PC-3 (cell line): ENCODE data around the gene NECTIN4. TPM values are rescaled to one million over a fixed set of nuclear protein-coding genes. Genes with fewer than 3 reads are reported as not detected.

ENCODE experiments used
- ATAC-seq: fragments of 200-7000 bp; cut with Tn5 transposase; 2 replicates; pipeline ENCODE4 v1.9.1; 2020; ENCODE audit warnings: mild to moderate bottlenecking, moderate library complexity
- BruUV-seq: library from RNA; stranded (reverse); fragments of 400-500 nt; replicated peaks from 2 replicates; lab custom pipeline; 2021; lab: Mats Ljungman, UMichigan
- CTCF ChIA-PET: fragments of 300-600 bp; sonication (Branson Sonifier 250); formaldehyde crosslinking; loops from one replicate; lab custom pipeline; 2022; ENCODE audit warnings: antibody characterized with exemption; lab: Charles Lee
- POLR2A ChIA-PET: fragments of 300-600 bp; sonication (Branson Sonifier 250); formaldehyde crosslinking; loops from one replicate; lab custom pipeline; 2022; ENCODE audit warnings: antibody characterized with exemption; ENCODE audit not compliant: unreplicated experiment; lab: Charles Lee
- DNase-seq: peaks from one replicate; pipeline ENCODE4 v3.0.0-alpha.2; 2015
- H2AFZ ChIP-seq: fragments of 300-600 bp; sonication (generic); 2 replicates; pipeline ENCODE4 v1.6.0; 2016; ENCODE audit warnings: antibody characterized with exemption, low read length
- H3F3A ChIP-seq: fragments of 300-600 bp; sonication (generic); one replicate; pipeline ENCODE4 v1.6.0; 2017; ENCODE audit warnings: antibody characterized with exemption, low read length, control low read depth, mild to moderate bottlenecking; ENCODE audit not compliant: unreplicated experiment
- H3K27ac ChIP-seq: fragments of 300-600 bp; sonication (generic); 2 replicates; pipeline ENCODE4 v1.5.1; 2016; ENCODE audit warnings: mild to moderate bottlenecking, low read length
- H3K27me3 ChIP-seq: fragments of 300-600 bp; sonication (generic); 2 replicates; pipeline ENCODE4 v1.6.1; 2016; ENCODE audit warnings: low read length, mixed read lengths
- H3K36me3 ChIP-seq: fragments of 300-600 bp; sonication (generic); 2 replicates; pipeline ENCODE4 v1.6.1; 2016; ENCODE audit warnings: low read depth, mixed run types, low read length, mixed read lengths
- H3K4me1 ChIP-seq: fragments of 300-600 bp; sonication (generic); 2 replicates; pipeline ENCODE4 v1.5.1; 2016; ENCODE audit warnings: low read length; ENCODE audit not compliant: insufficient read depth
- H3K4me2 ChIP-seq: fragments of 300-600 bp; sonication (generic); 2 replicates; pipeline ENCODE4 v1.6.0; 2016; ENCODE audit warnings: low read length
- H3K4me3 ChIP-seq: fragments of 300-600 bp; sonication (generic); 2 replicates; pipeline ENCODE4 v1.5.1; 2016; ENCODE audit warnings: mild to moderate bottlenecking, low read length, mixed read lengths
- H3K79me2 ChIP-seq: fragments of 300-600 bp; sonication (generic); 2 replicates; pipeline ENCODE4 v1.6.1; 2017; ENCODE audit warnings: low read length, mixed read lengths
- H3K9ac ChIP-seq: fragments of 300-600 bp; sonication (generic); 2 replicates; pipeline ENCODE4 v1.6.0; 2016; ENCODE audit warnings: mild to moderate bottlenecking, low read length
- H3K9me2 ChIP-seq: fragments of 300-600 bp; sonication (generic); replicated peaks from 2 replicates; pipeline ENCODE4 v1.6.1; 2016; ENCODE audit warnings: mixed run types, low read length, mixed read lengths
- H3K9me3 ChIP-seq: fragments of 300-600 bp; sonication (generic); 2 replicates; pipeline ENCODE4 v1.6.1; 2016; ENCODE audit warnings: low read length, mixed read lengths
- H4K20me1 ChIP-seq: fragments of 300-600 bp; sonication (generic); 2 replicates; pipeline ENCODE4 v1.6.1; 2016; ENCODE audit warnings: low read length, mixed read lengths
- CTCF ChIP-seq: fragments of 300-600 bp; sonication (generic); conservative IDR thresholded peaks from 2 replicates; pipeline ENCODE4 v1.5.1; 2017; ENCODE audit warnings: antibody characterized with exemption, low read depth, mild to moderate bottlenecking, low read length
- EZH2 ChIP-seq: fragments of 300-600 bp; sonication (generic); IDR thresholded peaks from one replicate; pipeline ENCODE4 v1.6.1; 2017; ENCODE audit warnings: antibody characterized with exemption, mild to moderate bottlenecking, low read length; ENCODE audit not compliant: unreplicated experiment
- EZH2phosphoT487 ChIP-seq: fragments of 300-600 bp; sonication (generic); IDR thresholded peaks from 2 replicates; pipeline ENCODE4 v1.6.1; 2018; ENCODE audit warnings: mild to moderate bottlenecking, antibody characterized with exemption, low read length, borderline replicate concordance
- intact Hi-C: fragments of 100-400 bp; cut with micrococcal nuclease; formaldehyde crosslinking; loops from 2 replicates; pipeline ENCODE4 v1.9.0; 2023
- total RNA-seq: library from RNA; depleted of rRNA; stranded (reverse); fragments of >200 nt; gene quantifications from 2 replicates; pipeline ENCODE4 v1.2.3, GENCODE V29; 2014

The NECTIN4 gene
- total RNA-seq, 1 experiment from 2014 or later: 6.8 TPM

DNA sequence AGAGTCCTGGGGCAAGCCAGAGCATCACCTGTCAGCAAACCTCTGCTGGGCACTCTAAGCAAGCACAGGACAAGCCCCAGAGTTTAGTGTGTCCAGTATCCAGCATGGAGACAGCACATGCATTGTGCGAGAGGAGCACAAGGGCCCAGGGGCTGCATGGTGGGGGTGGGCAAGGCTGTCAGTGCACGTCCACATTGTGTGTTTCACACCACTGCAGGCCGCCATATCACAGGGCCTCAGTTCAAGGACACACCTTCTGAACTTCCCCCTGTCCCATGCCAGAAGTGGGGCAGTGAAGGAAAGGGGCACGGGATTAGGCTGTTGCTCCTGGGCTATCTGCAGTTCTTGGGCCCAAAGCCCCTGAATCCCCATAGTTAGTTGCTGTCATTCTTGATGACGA lies 49.8 kb downstream of the NECTIN4 start:
- Histone ChIP-seq H4K20me1 (no peaks in the 10 kb centered on the region), H3K9ac (no peak overlapping the region), H3K4me1 (peaks cover 6% of the 10 kb centered on the region), H3K4me2 (no peak overlapping the region), H3K36me3 (peaks cover 40% of the 10 kb centered on the region), H2AFZ (no peak overlapping the region), H3K9me2 (no peaks in the 10 kb centered on the region), H3K4me3 (no peak overlapping the region), H3K27ac (no peak overlapping the region), H3K9me3 (no peaks in the 10 kb centered on the region), H3K79me2 (peaks cover 20% of the 10 kb centered on the region), H3K27me3 (no peaks in the 10 kb centered on the region), H3F3A (no peaks in the 10 kb centered on the region)
- BruUV-seq: no TSS peak
- POLR2A ChIA-PET: interaction anchor here (0.8 kb wide), 1 partner anchor 20 kb away, joined by 34 read pairs; no protein-coding TSS in a partner anchor
- CTCF ChIA-PET: no interaction called here
- no peak for DNase-seq
- no peak for ATAC-seq
- TF ChIP-seq CTCF: no peak
- no peak for TF ChIP-seq EZH2
- no peak for TF ChIP-seq EZH2phosphoT487
- intact Hi-C loops: no loop called here

DNA sequence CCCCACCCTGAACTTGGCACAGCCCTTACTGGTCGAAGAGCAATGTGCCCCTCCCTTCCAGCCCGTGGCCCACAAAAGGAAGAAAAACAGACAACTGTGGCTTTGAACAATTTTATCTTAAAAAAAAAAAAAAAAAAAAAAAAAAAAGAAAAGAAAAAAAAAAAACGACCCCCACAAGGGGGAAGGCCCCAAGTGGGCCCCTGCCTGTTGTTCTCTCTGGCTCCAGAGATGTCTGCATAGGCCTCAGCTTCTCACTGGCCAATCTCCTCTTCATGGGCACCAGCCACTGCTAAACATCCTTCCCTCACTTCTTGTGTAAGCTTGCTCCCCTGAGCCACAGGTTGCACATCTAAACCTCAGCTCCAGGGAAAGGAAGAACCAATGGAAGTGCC lies 50.2 kb downstream of the NECTIN4 start:
- peak overlapping the region; percentile 70 for H3K4me2 ChIP-seq
- TF ChIP-seq EZH2phosphoT487 (no peak), CTCF (no peak), EZH2 (no peak)

DNA sequence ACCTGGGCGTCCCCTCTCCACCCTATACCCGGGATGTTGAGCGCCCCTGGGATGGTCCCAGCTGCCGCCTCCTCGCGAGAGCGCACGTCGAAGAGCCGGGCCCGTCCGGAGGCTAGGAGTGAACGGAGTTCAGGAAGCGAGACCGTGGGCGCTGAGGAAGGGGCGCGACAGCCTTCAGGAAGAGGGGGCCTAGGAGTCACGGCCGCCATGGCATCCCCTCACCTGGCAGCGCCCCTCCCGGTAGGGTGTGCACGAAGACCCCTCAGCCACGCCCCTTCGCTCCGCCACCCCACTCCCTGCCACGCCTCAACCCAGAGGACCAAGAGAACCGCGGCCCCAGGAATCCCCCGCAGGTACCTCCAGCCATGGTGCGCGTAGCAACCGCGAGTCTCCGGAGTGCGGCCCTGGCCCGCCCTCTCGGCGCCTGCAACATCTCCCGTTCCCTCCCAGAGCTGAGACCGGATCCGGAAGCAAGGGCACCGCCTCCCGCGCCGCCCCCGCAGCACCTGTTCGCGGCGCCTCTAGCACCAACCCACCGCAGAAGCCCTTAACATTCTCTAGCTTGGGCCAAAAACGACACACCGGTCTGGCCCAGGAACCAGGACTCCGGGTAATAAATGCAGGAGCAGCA lies 50.7 kb downstream of the NECTIN4 start, which contains the start of gene TSTD1:
TSS of gene TSTD1 (minus strand) at position 442 of the 631 bp plus-strand sequence. CDS start at position 367, 75 bp downstream.
- ATAC-seq (peak; percentile 28), DNase-seq (peak; percentile 37)
- POLR2A ChIA-PET: no interaction called here
- peak within 1 kb of the TSS; percentile 65 for H3K4me3 ChIP-seq
- H3K79me2 ChIP-seq: peaks cover 11% of the 10 kb centered on the region
- intact Hi-C loops: no loop called here
- TF ChIP-seq CTCF (no peak), EZH2phosphoT487 (no peak), EZH2 (no peak)
- H3F3A ChIP-seq: no peaks in the 10 kb centered on the region
- peak within 1 kb of the TSS; percentile 51 for H3K9ac ChIP-seq
- peak within 1 kb of the TSS; percentile 49 for H2AFZ ChIP-seq
- CTCF ChIA-PET: no interaction called here
- no peaks in the 10 kb centered on the region for H4K20me1 ChIP-seq
- peaks cover 40% of the 10 kb centered on the region for H3K36me3 ChIP-seq
- no peaks in the 10 kb centered on the region for H3K9me2 ChIP-seq
- peak within 1 kb of the TSS; percentile 70 for H3K4me2 ChIP-seq
- no peak within 1 kb of the TSS for H3K27ac ChIP-seq
- no peaks in the 10 kb centered on the region for H3K27me3 ChIP-seq
- no peaks in the 10 kb centered on the region for H3K9me3 ChIP-seq
- BruUV-seq: no TSS peak
- no peaks in the 10 kb centered on the region; the same call in 1 of the 2 replicates for H3K4me1 ChIP-seq

More for the DNA sequence above, 50.2 kb downstream of the NECTIN4 start:
- H3K36me3 ChIP-seq: peaks cover 40% of the 10 kb centered on the region
- H2AFZ ChIP-seq: no peak overlapping the region
- H3K4me1 ChIP-seq: peaks cover 2% of the 10 kb centered on the region
- H3F3A ChIP-seq: no peaks in the 10 kb centered on the region
- peak overlapping the region; percentile 65; the same call in 1 of the 2 replicates for H3K4me3 ChIP-seq
- no peak overlapping the region for H3K27ac ChIP-seq
- peaks cover 16% of the 10 kb centered on the region for H3K79me2 ChIP-seq
- H3K9me3 ChIP-seq: no peaks in the 10 kb centered on the region
- ChIA-PET POLR2A (interaction anchor here (0.8 kb wide), 1 partner anchor 20 kb away, joined by 34 read pairs; no protein-coding TSS in a partner anchor), CTCF (no interaction called here)
- BruUV-seq: no TSS peak
- intact Hi-C loops: no loop called here
- H3K9ac ChIP-seq: no peak overlapping the region
- no peaks in the 10 kb centered on the region for H4K20me1 ChIP-seq
- no peaks in the 10 kb centered on the region for H3K27me3 ChIP-seq
- ATAC-seq (no peak), DNase-seq (no peak)
- H3K9me2 ChIP-seq: no peaks in the 10 kb centered on the region
